ENCODE data around the gene HOXC5.
"Not testable (repeated sequence)": the region's sequence is repeated elsewhere in the genome, so short reads cannot be mapped to it uniquely, and the experiment has no call there.

HOXC5 gene

GRCh38 chr12:54035568-54036264 is 2.9 kb downstream of the HOXC5 start:
- DNase-seq = no peak

GRCh38 chr12:54036620-54037359 is 3.9 kb downstream of the HOXC5 start:
- DNase-seq = no peak

DNA sequence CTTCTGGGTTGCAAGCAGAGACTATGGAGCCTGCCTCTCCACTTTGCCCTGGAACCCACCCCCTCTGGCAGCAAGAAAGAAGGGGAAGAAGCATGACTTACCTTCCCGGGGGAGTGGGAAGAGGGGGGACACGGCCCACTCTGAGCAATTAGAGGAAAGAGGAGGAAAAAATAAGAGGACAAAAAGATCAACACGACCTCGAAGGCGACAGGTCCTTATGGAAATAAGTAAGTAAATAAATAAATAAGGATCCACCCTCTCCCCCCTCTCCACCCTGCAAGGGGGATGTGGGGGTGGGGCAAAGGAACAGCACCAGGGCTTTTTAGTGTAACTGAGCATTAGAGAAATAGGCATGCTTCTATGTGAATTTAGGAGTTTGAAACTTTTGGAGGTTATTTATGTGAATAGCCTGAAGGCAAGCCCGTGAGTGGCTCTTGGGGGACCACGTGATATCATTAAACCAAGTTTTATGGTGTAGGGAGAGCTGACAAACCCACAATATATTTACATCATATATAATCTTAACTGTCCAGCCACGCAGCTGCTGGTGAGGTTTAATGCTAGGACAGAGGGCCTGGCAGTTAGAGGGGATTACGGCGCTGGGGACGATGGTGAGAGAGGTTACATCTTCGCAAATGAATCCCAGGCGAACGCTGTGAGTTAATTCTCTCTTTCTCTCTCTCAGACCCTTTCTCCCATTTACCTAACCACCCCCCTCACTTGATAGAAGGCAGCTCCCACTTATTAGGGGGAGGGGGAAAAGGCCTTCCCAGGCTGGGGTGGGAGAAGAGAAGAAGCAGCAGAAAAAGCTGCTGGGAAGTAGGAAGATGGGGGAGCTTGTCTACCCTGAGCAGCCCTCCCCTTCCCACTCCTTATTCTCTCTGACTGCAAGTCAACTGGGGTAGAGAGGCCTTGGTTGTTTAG is 4.8 kb downstream of the HOXC5 start:
- no peak for DNase-seq

- no peak for DNase-seq
Measured at GRCh38 chr12:54038284-54038870, 5.5 kb downstream of the HOXC5 start.

DNA sequence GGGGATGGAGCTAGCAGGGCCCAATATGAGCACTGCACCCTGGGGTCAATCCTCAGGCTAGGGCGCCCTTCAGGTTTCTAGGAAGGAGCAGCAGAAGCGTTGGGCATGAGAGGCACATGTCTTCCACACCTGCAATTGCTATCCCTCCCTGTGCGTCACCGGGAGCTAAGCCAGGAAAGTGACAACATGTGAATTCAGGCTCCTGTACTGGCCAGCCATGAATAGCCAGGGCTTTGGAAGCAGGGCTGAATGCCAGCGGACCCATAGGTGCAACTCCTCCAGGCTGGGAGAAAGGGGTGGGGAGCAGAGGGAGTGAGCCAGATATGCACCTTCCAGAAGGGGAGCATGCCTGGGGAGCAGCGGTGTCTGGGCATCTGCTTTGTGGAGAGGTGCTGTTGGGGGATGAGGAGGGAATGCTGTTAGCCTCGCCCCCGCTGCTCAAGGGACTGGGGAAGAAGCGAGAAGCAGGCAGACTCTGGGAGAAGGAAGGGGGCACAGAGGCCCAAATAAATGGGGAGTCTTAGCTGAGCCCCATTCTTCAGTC is 6.1 kb downstream of the HOXC5 start:
- no peak for DNase-seq

GRCh38 chr12:54039417-54040147 is 6.7 kb downstream of the HOXC5 start:
- no peak for DNase-seq

- no peak for DNase-seq
Measured at GRCh38 chr12:54040148-54040494, 7.3 kb downstream of the HOXC5 start.

DNA sequence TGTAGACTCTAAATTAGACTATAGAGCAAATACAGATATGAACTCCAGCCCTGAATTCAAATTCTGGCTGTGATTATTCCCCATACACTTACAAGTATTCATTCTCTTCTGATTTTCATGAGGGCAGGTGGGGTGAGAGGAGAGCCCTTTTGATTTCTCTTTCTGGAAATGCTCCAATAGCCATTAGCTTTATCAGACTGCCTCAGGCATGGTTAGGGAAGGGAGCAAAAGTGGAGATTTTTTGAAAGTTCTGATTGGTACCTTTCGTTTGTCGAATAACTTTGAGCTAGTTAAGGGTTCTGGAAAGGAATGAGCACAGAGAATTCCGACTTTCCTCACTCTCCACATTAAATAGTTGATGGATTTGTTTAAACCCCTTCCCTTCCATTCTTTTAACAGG is 7.8 kb downstream of the HOXC5 start:
- no peak for DNase-seq

GRCh38 chr12:54041097-54041690 is 8.3 kb downstream of the HOXC5 start:
- no peak for DNase-seq

DNA sequence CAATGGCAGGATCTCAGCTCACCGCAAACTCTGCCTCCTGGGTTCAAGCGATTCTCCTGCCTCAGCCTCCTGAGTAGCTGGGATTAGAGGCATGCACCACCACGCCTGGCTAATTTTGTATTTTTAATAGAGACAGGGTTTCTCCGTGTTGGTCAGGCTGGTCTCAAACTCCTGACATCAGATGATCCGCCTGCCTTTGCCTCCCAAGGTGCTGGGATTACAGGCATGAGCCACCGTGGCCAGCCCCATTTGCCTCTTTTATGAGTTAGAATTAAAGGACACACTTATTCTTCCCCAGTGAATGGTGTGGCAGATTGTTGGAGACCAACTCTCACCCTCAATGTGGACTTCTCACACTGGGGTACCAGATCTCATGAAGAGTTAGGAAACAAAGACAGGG is 9.2 kb downstream of the HOXC5 start:
- not testable (repeated sequence) for DNase-seq

GRCh38 chr12:54042970-54043853 is 10.4 kb downstream of the HOXC5 start:
- no peak for DNase-seq

GRCh38 chr12:54044425-54045103 is 11.7 kb downstream of the HOXC5 start:
- no peak for DNase-seq

DNA sequence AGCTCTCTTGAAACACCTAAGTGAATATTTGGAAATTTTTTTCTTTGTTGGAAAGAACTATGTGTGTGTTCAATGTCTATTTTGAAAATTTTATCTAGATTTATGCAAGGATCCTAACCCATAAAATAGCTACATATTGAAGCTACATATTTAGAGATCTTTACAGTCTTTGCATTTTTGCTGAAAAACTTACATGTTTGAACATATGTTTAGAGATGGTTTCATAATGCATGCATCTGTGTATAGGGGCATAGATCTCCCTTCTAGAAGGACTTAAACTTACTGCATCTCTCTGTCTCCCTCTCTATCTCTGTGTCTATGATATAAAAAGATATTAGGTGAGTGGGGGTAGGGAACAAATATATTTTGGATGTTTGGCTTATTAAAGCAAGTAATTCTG is 12.6 kb downstream of the HOXC5 start:
- no peak for DNase-seq

- no peak for DNase-seq
Measured at GRCh38 chr12:54045868-54046521, 13.1 kb downstream of the HOXC5 start.

- no peak for DNase-seq
Measured at GRCh38 chr12:54046809-54047159, 13.9 kb downstream of the HOXC5 start.

DNA sequence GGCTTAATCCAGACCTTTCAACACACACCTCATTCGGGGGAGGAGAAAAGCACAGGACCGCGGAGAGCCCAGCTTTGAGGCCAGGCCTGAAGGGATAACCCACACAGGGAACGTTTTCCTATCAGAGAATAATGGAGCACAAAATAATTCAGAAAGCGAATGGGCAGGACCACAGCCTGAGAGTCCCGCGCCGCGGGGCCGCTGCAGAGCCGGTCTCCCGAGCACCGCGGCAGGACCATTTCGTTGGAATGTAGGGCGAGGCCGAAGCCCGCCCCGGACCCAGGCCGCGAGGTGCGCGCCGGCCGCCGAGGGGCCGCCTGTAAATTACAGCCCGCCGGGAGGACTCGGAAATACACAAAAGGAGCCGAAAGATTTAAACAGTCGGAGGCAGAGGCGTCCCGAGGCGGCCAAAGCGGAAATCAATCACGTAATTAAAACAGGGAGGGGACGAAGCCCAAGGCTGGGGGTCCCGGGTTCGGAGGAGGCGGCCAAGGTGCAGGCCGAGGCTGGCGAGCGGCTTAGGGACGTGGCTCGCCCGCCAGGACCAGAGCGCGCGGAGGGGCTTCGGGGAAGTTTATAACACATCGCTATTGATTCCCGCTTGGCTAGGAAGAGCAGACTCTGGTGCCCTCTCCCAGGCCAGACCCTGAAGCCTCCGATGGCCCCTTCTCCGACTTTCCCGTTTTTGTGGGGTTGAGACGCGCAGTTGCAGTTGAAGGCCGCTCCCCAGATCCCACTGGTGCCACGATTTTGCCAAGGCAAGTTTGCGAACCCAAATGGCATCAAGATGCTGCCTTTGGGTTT is 14.5 kb downstream of the HOXC5 start:
- DNase-seq = no peak

DNA sequence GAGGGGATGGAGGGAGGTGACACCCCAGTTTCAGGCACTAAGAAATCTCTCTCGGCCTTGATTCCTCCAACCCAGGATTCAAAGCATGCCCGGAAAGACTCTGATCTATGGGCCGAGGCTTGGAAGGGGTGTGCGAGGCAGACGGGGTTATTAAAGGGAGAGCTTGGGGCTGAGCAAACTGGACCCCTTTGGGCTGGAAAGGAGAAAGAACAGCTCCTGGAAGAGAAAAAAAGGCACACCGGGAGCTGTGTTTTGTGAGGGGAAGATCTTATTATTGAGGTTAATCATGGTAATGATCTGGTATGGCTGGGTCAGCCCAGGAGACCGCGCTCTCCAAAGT is 15.1 kb downstream of the HOXC5 start:
- no peak for DNase-seq

GRCh38 chr12:54048406-54049093 is 15.7 kb downstream of the HOXC5 start:
- DNase-seq = no peak
